ENCODE data around the gene KIAA0232.

GRCh38 chr4:6811165-6811564, 28.6 kb downstream of the KIAA0232 start:
- no peak for TF ChIP-seq MXI1 (IDR thresholded peaks at IDR 0.05; ENCODE audit: low read depth, low read length)
- TF ChIP-seq STAG1 (CRISPR knock-in tag; IDR thresholded peaks at IDR 0.05; ENCODE audit: borderline replicate concordance): no peak
- no peak for TF ChIP-seq FOXK1 (CRISPR knock-in tag; IDR thresholded peaks at IDR 0.05; ENCODE audit: borderline replicate concordance)
- TF ChIP-seq NR3C1 (CRISPR knock-in tag; IDR thresholded peaks at IDR 0.05): no peak
- TF ChIP-seq NRF1 (conservative IDR thresholded peaks at IDR 0.05 in 1 of 2, IDR thresholded peaks at IDR 0.05 in 1 of 2): no peak
- TF ChIP-seq MEF2A (IDR thresholded peaks at IDR 0.05; ENCODE audit: control insufficient read depth, low read depth, low read length): no peak
- no peak for TF ChIP-seq SREBF1 (IDR thresholded peaks at IDR 0.05; ENCODE audit: borderline replicate concordance, low read depth, low read length)
- peak; percentile 65 for TF ChIP-seq ATF3 (IDR thresholded peaks at IDR 0.05)
- TF ChIP-seq ATF3 (CRISPR knock-in tag; conservative IDR thresholded peaks at IDR 0.05): no peak

All from K562 (cell line).